Left kidney (tissue), 2 donors: ENCODE results near the gene SECISBP2. TPM values are rescaled to one million over a fixed set of nuclear protein-coding genes. Genes with fewer than 3 reads are reported as not detected.
"Not testable (repeated sequence)": the region's sequence is repeated elsewhere in the genome, so short reads cannot be mapped to it uniquely, and the experiment has no call there.

ENCODE experiments used
- DNase-seq: peaks from one replicate; pipeline ENCODE4 v3.0.0-alpha.2; 2013
- polyA plus RNA-seq: library from polyadenylated mRNA; unstranded; fragments of 120-200 nt; gene quantifications from one replicate; pipeline ENCODE4 v1.2.1, GENCODE V29; 2013; ENCODE audit not compliant: insufficient read length

SECISBP2 gene
- polyA plus RNA-seq, 1 donor = 114 TPM

GRCh38 chr9:89309608-89310474 is 8.5 kb upstream of the SECISBP2 start:
- no peak for DNase-seq

GRCh38 chr9:89310475-89311345 is 7.6 kb upstream of the SECISBP2 start, which contains the start of gene CKS2:
Gene CKS2 (plus strand): TSS chr9:89311195. CDS start chr9:89311293, 98 bp downstream.
- peak; percentile 100 for DNase-seq

- peak; percentile 22 for DNase-seq
Observed at GRCh38 chr9:89311346-89312221, 6.7 kb upstream of the SECISBP2 start.

- DNase-seq = peak; percentile 53
Observed at GRCh38 chr9:89312222-89312571, 6.1 kb upstream of the SECISBP2 start.

GRCh38 chr9:89313842-89314241 is 4.5 kb upstream of the SECISBP2 start:
- no peak for DNase-seq

GRCh38 chr9:89314955-89315354 is 3.3 kb upstream of the SECISBP2 start:
- DNase-seq = no peak

GRCh38 chr9:89315482-89315881 is 2.8 kb upstream of the SECISBP2 start:
- DNase-seq = no peak

GRCh38 chr9:89317282-89317681 is 1.0 kb upstream of the SECISBP2 start:
- DNase-seq = no peak

GRCh38 chr9:89319015-89319905 is 960 bp downstream of the SECISBP2 start:
- no peak for DNase-seq

- no peak for DNase-seq
Observed at GRCh38 chr9:89323390-89323789, 5.1 kb downstream of the SECISBP2 start.

GRCh38 chr9:89325733-89326132 is 7.4 kb downstream of the SECISBP2 start:
- no peak for DNase-seq

GRCh38 chr9:89328064-89328463 is 9.8 kb downstream of the SECISBP2 start:
- DNase-seq = no peak

GRCh38 chr9:89329917-89330316 is 11.6 kb downstream of the SECISBP2 start:
- no peak for DNase-seq

- no peak for DNase-seq
Observed at GRCh38 chr9:89330513-89330912, 12.2 kb downstream of the SECISBP2 start.

GRCh38 chr9:89339807-89340206 is 21.5 kb downstream of the SECISBP2 start:
- DNase-seq = no peak

GRCh38 chr9:89340332-89340731 is 22.0 kb downstream of the SECISBP2 start:
- DNase-seq = no peak

GRCh38 chr9:89342213-89342612 is 23.9 kb downstream of the SECISBP2 start:
- DNase-seq = no peak

GRCh38 chr9:89342948-89343347 is 24.6 kb downstream of the SECISBP2 start:
- no peak for DNase-seq

- DNase-seq = not testable (repeated sequence)
Observed at GRCh38 chr9:89343812-89344211, 25.5 kb downstream of the SECISBP2 start.

- no peak for DNase-seq
Observed at GRCh38 chr9:89345476-89345875, 27.2 kb downstream of the SECISBP2 start.

- DNase-seq = no peak
Observed at GRCh38 chr9:89346696-89347095, 28.4 kb downstream of the SECISBP2 start.
